IMR-90 (cell line): Measurements from ENCODE around the gene OR5H14. TPM values are rescaled to one million over a fixed set of nuclear protein-coding genes. Genes with fewer than 3 reads are reported as not detected.

Experiments used
- ATAC-seq: fragments of 200-7000 bp; cut with Tn5 transposase; 2 replicates; pipeline ENCODE4 v1.9.1; 2020; ENCODE audit warnings: low read depth, mild to moderate bottlenecking, moderate library complexity
- BruUV-seq: library from RNA; stranded (reverse); fragments of 400-500 nt; replicated peaks from 2 replicates; lab custom pipeline; 2021; lab: Mats Ljungman, UMichigan
- CTCF ChIA-PET: fragments of 300-600 bp; formaldehyde crosslinking; extraction: SDS; loops from one replicate; lab custom pipeline; 2021; ENCODE audit warnings: antibody characterized with exemption; lab: Yijun Ruan, JAX
- POLR2A ChIA-PET: fragments of 300-600 bp; sonication (Branson Sonifier 250); formaldehyde crosslinking; loops from one replicate; lab custom pipeline; 2022; ENCODE audit warnings: antibody characterized with exemption; ENCODE audit not compliant: unreplicated experiment; lab: Charles Lee
- DNase-seq: peaks from one replicate; pipeline ENCODE4 v3.0.0; 2013
- H2AFZ ChIP-seq: replicated peaks from 2 replicates; pipeline ENCODE3; 2013; ENCODE audit warnings: low read length, mild to moderate bottlenecking; ENCODE audit not compliant: poor library complexity
- H2AK5ac ChIP-seq: 2 replicates; pipeline ENCODE4 v1.6.1; 2013; ENCODE audit warnings: low read depth, low read length, inconsistent platforms
- H2AK9ac ChIP-seq: replicated peaks from 2 replicates; pipeline ENCODE3; 2013; ENCODE audit warnings: mild to moderate bottlenecking, low read depth, low read length, moderate library complexity; ENCODE audit not compliant: poor library complexity
- H2BK120ac ChIP-seq: 2 replicates; pipeline ENCODE4 v1.6.1; 2013; ENCODE audit warnings: low read depth, low read length, inconsistent platforms
- H2BK15ac ChIP-seq: 3 replicates; pipeline ENCODE4 v1.6.1; 2013; ENCODE audit warnings: low read depth, low read length, inconsistent platforms
- H2BK20ac ChIP-seq: 2 replicates; pipeline ENCODE4 v1.6.1; 2013; ENCODE audit warnings: low read depth, mild to moderate bottlenecking, inconsistent platforms, low read length, moderate library complexity
- H2BK5ac ChIP-seq: 2 replicates; pipeline ENCODE4 v1.6.1; 2013; ENCODE audit warnings: mild to moderate bottlenecking, low read depth, low read length, inconsistent platforms; ENCODE audit not compliant: poor library complexity, severe bottlenecking
- H3K14ac ChIP-seq: replicated peaks from 2 replicates; pipeline ENCODE4 v1.6.1; 2013; ENCODE audit warnings: low read depth, low read length, inconsistent platforms
- H3K18ac ChIP-seq: 2 replicates; pipeline ENCODE4 v1.6.1; 2013; ENCODE audit warnings: low read depth, low read length, control low read depth
- H3K23ac ChIP-seq: 2 replicates; pipeline ENCODE4 v1.6.1; 2013; ENCODE audit warnings: low read depth, low read length, inconsistent platforms
- H3K27ac ChIP-seq: 2 replicates; pipeline ENCODE4 v1.5.1; 2013; ENCODE audit warnings: mild to moderate bottlenecking, control low read depth, low read length; ENCODE audit not compliant: insufficient read depth
- H3K27me3 ChIP-seq: 2 replicates; pipeline ENCODE4 v1.6.1; 2013; ENCODE audit warnings: low read length; ENCODE audit not compliant: control insufficient read depth, insufficient read depth
- H3K36me3 ChIP-seq: 2 replicates; pipeline ENCODE4 v1.6.1; 2013; ENCODE audit warnings: low read length, mixed read lengths; ENCODE audit not compliant: control insufficient read depth, insufficient read depth
- H3K4ac ChIP-seq: 2 replicates; pipeline ENCODE4 v1.6.1; 2013; ENCODE audit warnings: low read depth, low read length, inconsistent platforms
- H3K4me1 ChIP-seq: 2 replicates; pipeline ENCODE4 v1.6.1; 2013; ENCODE audit warnings: low read length, mixed read lengths; ENCODE audit not compliant: control insufficient read depth, insufficient read depth
- H3K4me2 ChIP-seq: 2 replicates; pipeline ENCODE4 v1.6.1; 2013; ENCODE audit warnings: low read depth, mild to moderate bottlenecking, control low read depth, low read length, moderate library complexity
- H3K4me3 ChIP-seq: 2 replicates; pipeline ENCODE4 v1.5.1; 2013; ENCODE audit warnings: low read depth, mild to moderate bottlenecking, control low read depth, low read length, moderate library complexity; ENCODE audit not compliant: insufficient read depth
- H3K56ac ChIP-seq: 2 replicates; pipeline ENCODE4 v1.6.1; 2013; ENCODE audit warnings: low read length, inconsistent platforms; ENCODE audit not compliant: insufficient read depth; ENCODE audit errors: extremely low read depth
- H3K79me1 ChIP-seq, 2 experiments: 2 replicates each; pipeline ENCODE4 v1.6.1; 2013; ENCODE audit warnings: low read length in 2 of 2, inconsistent platforms in 1 of 2, low read depth in 1 of 2
- H3K9ac ChIP-seq: 2 replicates; pipeline ENCODE4 v1.6.1; 2013; ENCODE audit warnings: low read depth, low read length, control low read depth
- H3K9me1 ChIP-seq: 2 replicates; pipeline ENCODE4 v1.6.1; 2013; ENCODE audit warnings: low read length, inconsistent platforms; ENCODE audit not compliant: insufficient read depth
- H3K9me3 ChIP-seq: 2 replicates; pipeline ENCODE4 v1.6.1; 2013; ENCODE audit warnings: low read length; ENCODE audit not compliant: control insufficient read depth, insufficient read depth
- H4K20me1 ChIP-seq: 2 replicates; pipeline ENCODE4 v1.6.1; 2013; ENCODE audit warnings: low read length, inconsistent platforms; ENCODE audit not compliant: insufficient read depth
- H4K5ac ChIP-seq: 2 replicates; pipeline ENCODE4 v1.6.1; 2013; ENCODE audit warnings: mild to moderate bottlenecking, low read depth, low read length, control low read depth
- H4K8ac ChIP-seq, 2 experiments: 2 replicates each; pipeline ENCODE4 v1.6.1; 2013; ENCODE audit warnings: low read depth in 2 of 2, low read length in 2 of 2, control low read depth in 1 of 2, inconsistent platforms in 1 of 2
- H4K91ac ChIP-seq: 2 replicates; pipeline ENCODE4 v1.6.1; 2013; ENCODE audit warnings: low read depth, low read length, inconsistent platforms; ENCODE audit not compliant: insufficient read depth
- MAFK ChIP-seq: IDR thresholded peaks from 2 replicates; pipeline ENCODE4 v1.6.1; 2012; ENCODE audit warnings: low read depth, low read length, improper control_type of control experiment
- MAZ ChIP-seq: IDR thresholded peaks from 2 replicates; pipeline ENCODE4 v1.6.1; 2012; ENCODE audit warnings: low read depth, mild to moderate bottlenecking, low read length, improper control_type of control experiment, moderate library complexity, borderline replicate concordance
- MXI1 ChIP-seq: IDR thresholded peaks from 2 replicates; pipeline ENCODE4 v1.6.1; 2012; ENCODE audit warnings: low read depth, mild to moderate bottlenecking, low read length, moderate library complexity, borderline replicate concordance
- SMC3 ChIP-seq: fragments of 150-350 bp; IDR thresholded peaks from 2 replicates; pipeline ENCODE4 v1.6.1; 2016; ENCODE audit warnings: low read depth, mild to moderate bottlenecking, antibody characterized with exemption, low read length, moderate library complexity
- dilution Hi-C: fragments of 300-500 bp; cut with HindIII; formaldehyde crosslinking; loops from one replicate; pipeline ENCODE4 v1.14.3; 2018; ENCODE audit warnings: low sequenced_read_pairs; ENCODE audit not compliant: unreplicated experiment
- in situ Hi-C: fragments of 300-500 bp; cut with MboI; formaldehyde crosslinking; loops from 3 replicates; pipeline ENCODE4 v1.14.3; 2019; ENCODE audit warnings: low sequenced_read_pairs, inconsistent platforms, mixed read lengths
- intact Hi-C: fragments of 100-400 bp; cut with micrococcal nuclease; formaldehyde crosslinking; loops from 2 replicates; pipeline ENCODE4 v1.10.0; 2022
- polyA plus RNA-seq, 3 experiments: library from polyadenylated mRNA; depleted of rRNA; stranded (reverse); fragments of >200 nt; gene quantifications; 2 replicates each; pipeline ENCODE4 v1.2.3, GENCODE V29; 2012; ENCODE audit warnings: low replicate concordance in 1 of 3
- total RNA-seq: library from RNA; depleted of rRNA; stranded (reverse); fragments of >200 nt; gene quantifications from 2 replicates; pipeline ENCODE4 v1.2.3, GENCODE V29; 2012

OR5H14 gene
- total and polyA plus RNA-seq, 2 of the 4 experiments (the other 2 are of a cell fraction) = not detected

GRCh38 chr3:98185180-98185579 is 37.9 kb downstream of the OR5H14 start:
- Histone ChIP-seq H3K9ac (no peak overlapping the region), H3K4me2 (no peak overlapping the region), H3K27me3 (no peaks in the 10 kb centered on the region), H3K23ac (no peak overlapping the region), H3K4me1 (no peaks in the 10 kb centered on the region), H2AK5ac (no peak overlapping the region), H3K9me3 (no peaks in the 10 kb centered on the region), H4K5ac (no peak overlapping the region), H3K79me1 (no peaks in the 10 kb centered on the region), H2AK9ac (no peak overlapping the region), H3K56ac (no peak overlapping the region), H3K18ac (no peak overlapping the region), H3K9me1 (no peaks in the 10 kb centered on the region), H2BK120ac (no peak overlapping the region), H3K27ac (no peak overlapping the region), H4K8ac (no peak overlapping the region), H3K36me3 (no peaks in the 10 kb centered on the region), H4K91ac (no peak overlapping the region), H4K20me1 (no peaks in the 10 kb centered on the region), H3K4ac (no peak overlapping the region), H2BK20ac (no peak overlapping the region), H2BK5ac (no peak overlapping the region), H3K14ac (no peak overlapping the region), H3K4me3 (no peak overlapping the region), H2BK15ac (no peak overlapping the region), H2AFZ (no peak overlapping the region)
- no TSS peak for BruUV-seq
- ChIA-PET CTCF (no interaction called here), POLR2A (no interaction called here)
- DNase-seq (no peak), ATAC-seq (no peak)
- intact Hi-C loops = no loop called here
- dilution Hi-C loops = no loop called here
- in situ Hi-C loops = no loop called here
- TF ChIP-seq MXI1 (no peak), SMC3 (no peak), MAZ (no peak), MAFK (no peak)
